RWPE1 (cell line): ENCODE data around the gene NRSN2.

Experiments used
- CTCF ChIA-PET: fragments of 350-600 bp; sonication (Branson Sonifier 250); formaldehyde crosslinking; extraction: SDS; loops from one replicate; lab custom pipeline; 2021; lab: Yijun Ruan, JAX
- POLR2A ChIA-PET: fragments of 400-600 bp; formaldehyde crosslinking; extraction: SDS; loops from one replicate; lab custom pipeline; 2020; ENCODE audit warnings: antibody characterized with exemption; ENCODE audit not compliant: low non-redundant PET; lab: Yijun Ruan, JAX
- DNase-seq: peaks from one replicate; pipeline ENCODE4 v3.0.0; 2012; ENCODE audit warnings: low spot score
- H3K27ac ChIP-seq: fragments of 450-650 bp; 2 replicates; pipeline ENCODE4 v1.5.1; 2017
- CTCF ChIP-seq: fragments of 450-650 bp; conservative IDR thresholded peaks from 2 replicates; pipeline ENCODE4 v1.5.1; 2017; ENCODE audit warnings: low read depth, mild to moderate bottlenecking

NRSN2 gene

GRCh38 chr20:362271-363254 lies 15.7 kb downstream of the NRSN2 start:
- ChIA-PET CTCF (interaction anchor here (0.6 to 2.1 kb wide), 12 partner anchors 9 to 69 kb away, joined by 3 to 13 read pairs (median 4); partner anchors contain the start of gene TRIB3), POLR2A (interaction anchor here (0.7 to 2.4 kb wide), 8 partner anchors 9 to 169 kb away, joined by 3 to 41 read pairs (median 6); partner anchors contain the start of gene TRIB3)
- H3K27ac ChIP-seq: peak overlapping the region; percentile 90
- no peak; the same call in 1 of the 2 replicates for TF ChIP-seq CTCF
- peak; percentile 96 for DNase-seq

DNA sequence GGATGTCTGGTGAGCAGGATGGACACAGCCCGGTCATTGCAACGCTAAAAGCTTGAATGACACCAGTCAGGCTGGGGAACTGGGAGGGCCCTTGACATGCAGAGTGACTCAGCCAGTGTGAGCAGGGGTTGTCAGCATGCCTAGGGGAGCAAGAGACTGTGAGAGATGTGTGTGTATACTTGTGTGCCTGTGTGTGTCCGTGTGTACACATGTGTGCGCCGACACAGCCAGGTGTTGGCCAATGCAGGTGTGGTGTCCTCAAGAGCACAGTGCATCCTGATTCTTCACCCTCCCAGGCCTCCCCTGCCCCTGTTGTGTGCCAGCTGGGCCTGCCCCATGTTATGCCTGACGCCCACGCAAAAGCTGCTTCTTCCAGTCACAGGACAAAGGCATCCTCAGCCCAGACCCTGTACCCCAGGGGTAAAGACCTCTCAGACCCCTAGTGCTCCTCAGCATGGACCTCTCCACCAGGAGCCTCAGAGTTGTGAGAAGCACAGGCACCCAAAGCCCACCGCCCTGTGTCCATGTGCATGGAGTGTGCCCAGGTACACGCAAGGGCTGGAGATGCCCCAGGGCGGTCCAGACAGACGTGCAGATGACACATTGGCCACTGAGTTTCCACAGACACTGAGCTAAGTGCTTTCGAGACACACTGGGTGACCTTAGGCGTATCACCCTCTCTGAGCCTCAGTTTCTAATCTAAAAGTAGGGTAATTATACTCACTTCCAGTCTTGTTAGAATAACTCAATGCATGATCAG lies 16.6 kb downstream of the NRSN2 start:
- ChIA-PET CTCF (interaction anchor here (0.5 to 2.1 kb wide), 6 partner anchors 8 to 277 kb away, joined by 3 to 13 read pairs (median 8); partner anchors contain the start of gene TRIB3), POLR2A (interaction anchor here (1.2 to 2.4 kb wide), 5 partner anchors 9 to 37 kb away, joined by 3 to 41 read pairs (median 4); partner anchors contain the start of gene TRIB3)
- H3K27ac ChIP-seq: peak overlapping the region; percentile 90
- TF ChIP-seq CTCF: no peak
- peak; percentile 57 for DNase-seq

- POLR2A ChIA-PET: interaction anchor here (0.7 kb wide), 2 partner anchors 16 to 68 kb away, joined by 8 to 12 read pairs; partner anchors contain the start of gene TRIB3
- TF ChIP-seq CTCF: no peak
- CTCF ChIA-PET: interaction anchor here (0.6 to 0.7 kb wide), 2 partner anchors 15 to 51 kb away, joined by 3 to 4 read pairs; partner anchors contain the start of gene TRIB3
- DNase-seq: peak; percentile 68
- peak overlapping the region; percentile 90 for H3K27ac ChIP-seq
Measured at GRCh38 chr20:364905-365794, 18.2 kb downstream of the NRSN2 start.

DNA sequence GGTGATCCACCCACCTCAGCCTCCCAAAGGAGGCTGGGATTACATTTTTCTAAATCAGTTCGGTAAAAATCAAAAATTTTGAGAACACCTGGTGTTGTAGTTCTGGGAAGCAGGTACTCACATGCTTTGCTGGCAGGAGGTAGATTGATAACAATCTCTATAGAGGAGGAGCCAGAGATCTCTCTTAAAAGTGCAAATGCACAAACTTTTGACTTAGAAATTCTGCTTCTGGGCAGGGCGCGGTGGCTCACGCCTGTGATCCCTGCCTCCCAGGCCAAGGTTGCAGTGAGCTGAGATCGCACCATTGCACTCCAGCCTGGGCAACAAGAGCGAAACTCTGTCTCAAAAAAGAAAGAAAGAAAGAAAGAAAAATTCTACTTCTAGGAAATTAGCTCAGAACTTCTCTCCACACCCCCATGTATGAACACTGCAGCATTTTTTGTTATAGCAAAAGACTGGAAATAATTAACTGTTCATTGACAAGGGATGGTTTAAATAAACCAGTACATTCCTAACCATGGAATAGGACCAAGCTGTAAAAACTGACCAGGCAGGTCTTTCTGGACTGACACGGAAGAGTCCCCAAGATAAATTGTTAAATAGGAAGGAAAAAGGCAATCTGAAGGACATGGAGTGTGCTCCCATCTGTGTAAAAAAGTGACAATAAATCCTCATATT lies 19.3 kb downstream of the NRSN2 start:
- DNase-seq: no peak
- ChIA-PET CTCF (interaction anchor here (0.7 kb wide), 1 partner anchor 14 kb away, joined by 4 read pairs; the partner anchor contains the start of gene TRIB3), POLR2A (interaction anchor here (0.7 to 1.0 kb wide), 2 partner anchors 14 to 67 kb away, joined by 8 to 9 read pairs; partner anchors contain the start of gene TRIB3)
- no peak for TF ChIP-seq CTCF
- peak overlapping the region; percentile 90 for H3K27ac ChIP-seq

GRCh38 chr20:366719-367485 lies 20.0 kb downstream of the NRSN2 start:
- no peak for DNase-seq
- peak overlapping the region; percentile 65 for H3K27ac ChIP-seq
- ChIA-PET CTCF (no interaction called here), POLR2A (interaction anchor here (1.0 kb wide), 1 partner anchor 13 kb away, joined by 9 read pairs; the partner anchor contains the start of gene TRIB3)
- no peak for TF ChIP-seq CTCF
